Chondrocyte (in vitro differentiated cells): ENCODE measurements around the gene VAPA. TPM values are rescaled to one million over a fixed set of nuclear protein-coding genes. Genes with fewer than 3 reads are reported as not detected.
"Not testable (repeated sequence)": the region's sequence is repeated elsewhere in the genome, so short reads cannot be mapped to it uniquely, and the experiment has no call there.

Experiments used
- DNase-seq: peaks from one replicate; pipeline ENCODE4 v3.0.0; 2021; ENCODE audit warnings: mixed read lengths, low spot score
- H3K27ac Mint-ChIP-seq: one replicate; pipeline ENCODE4 v1.8.0; 2021; ENCODE audit warnings: mild to moderate bottlenecking, moderate library complexity, mixed read lengths; ENCODE audit not compliant: unreplicated experiment
- H3K27me3 Mint-ChIP-seq: 2 replicates; pipeline ENCODE4 v1.8.0; 2021; ENCODE audit warnings: low read depth, mixed read lengths
- H3K36me3 Mint-ChIP-seq: 2 replicates; pipeline ENCODE4 v1.8.0; 2021; ENCODE audit warnings: low read depth, mixed read lengths
- H3K4me1 Mint-ChIP-seq: 2 replicates; pipeline ENCODE4 v1.8.0; 2021; ENCODE audit warnings: low read depth, mild to moderate bottlenecking, mixed read lengths
- H3K4me3 Mint-ChIP-seq: one replicate; pipeline ENCODE4 v1.8.0; 2021; ENCODE audit warnings: mild to moderate bottlenecking, moderate library complexity, mixed read lengths; ENCODE audit not compliant: unreplicated experiment
- H3K9me3 Mint-ChIP-seq: 2 replicates; pipeline ENCODE4 v1.8.0; 2021; ENCODE audit warnings: low read depth, mixed read lengths
- total RNA-seq: library from RNA; stranded (reverse); gene quantifications from 3 replicates; pipeline ENCODE4 v1.2.1, GENCODE V29; 2021
- TF ChIP-seq, protein P1 (sequence below): fragments of 200-600 bp; sonication (generic); IDR thresholded peaks from 2 replicates; pipeline ENCODE4 v1.5.0; 2021; ENCODE audit warnings: antibody characterized with exemption, mild to moderate bottlenecking, moderate library complexity

Gene VAPA
- total RNA-seq, 1 donor from 2014 or later: 143 TPM

DNA sequence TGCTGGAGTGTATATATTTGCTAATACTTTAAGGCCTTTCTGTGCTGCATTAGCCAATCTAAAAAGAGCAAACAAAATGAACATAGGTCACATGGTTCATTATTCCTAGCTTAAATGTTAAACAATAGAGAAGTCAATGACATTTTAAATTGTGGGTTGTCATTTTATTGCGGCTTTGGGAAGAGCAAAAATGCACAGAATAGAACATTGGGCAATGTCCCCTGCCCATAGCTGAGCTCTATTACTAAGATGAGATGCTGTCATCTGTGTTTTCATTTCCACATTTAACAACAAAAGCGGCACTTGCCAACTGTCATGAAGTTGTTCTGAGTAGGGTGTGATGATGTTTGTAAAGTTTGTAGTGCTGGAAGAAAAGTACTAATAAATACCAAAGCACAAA is 3.2 kb upstream of the VAPA start:
- TF ChIP-seq, protein P1, sequence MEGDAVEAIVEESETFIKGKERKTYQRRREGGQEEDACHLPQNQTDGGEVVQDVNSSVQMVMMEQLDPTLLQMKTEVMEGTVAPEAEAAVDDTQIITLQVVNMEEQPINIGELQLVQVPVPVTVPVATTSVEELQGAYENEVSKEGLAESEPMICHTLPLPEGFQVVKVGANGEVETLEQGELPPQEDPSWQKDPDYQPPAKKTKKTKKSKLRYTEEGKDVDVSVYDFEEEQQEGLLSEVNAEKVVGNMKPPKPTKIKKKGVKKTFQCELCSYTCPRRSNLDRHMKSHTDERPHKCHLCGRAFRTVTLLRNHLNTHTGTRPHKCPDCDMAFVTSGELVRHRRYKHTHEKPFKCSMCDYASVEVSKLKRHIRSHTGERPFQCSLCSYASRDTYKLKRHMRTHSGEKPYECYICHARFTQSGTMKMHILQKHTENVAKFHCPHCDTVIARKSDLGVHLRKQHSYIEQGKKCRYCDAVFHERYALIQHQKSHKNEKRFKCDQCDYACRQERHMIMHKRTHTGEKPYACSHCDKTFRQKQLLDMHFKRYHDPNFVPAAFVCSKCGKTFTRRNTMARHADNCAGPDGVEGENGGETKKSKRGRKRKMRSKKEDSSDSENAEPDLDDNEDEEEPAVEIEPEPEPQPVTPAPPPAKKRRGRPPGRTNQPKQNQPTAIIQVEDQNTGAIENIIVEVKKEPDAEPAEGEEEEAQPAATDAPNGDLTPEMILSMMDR: no peak
- Mint-ChIP-seq H3K4me1 (peaks cover 14% of the 10 kb centered on the region), H3K27me3 (peaks cover 2% of the 10 kb centered on the region), H3K4me3 (no peak overlapping the region), H3K9me3 (no peaks in the 10 kb centered on the region), H3K27ac (no peak overlapping the region), H3K36me3 (no peaks in the 10 kb centered on the region)
- DNase-seq: no peak

DNA sequence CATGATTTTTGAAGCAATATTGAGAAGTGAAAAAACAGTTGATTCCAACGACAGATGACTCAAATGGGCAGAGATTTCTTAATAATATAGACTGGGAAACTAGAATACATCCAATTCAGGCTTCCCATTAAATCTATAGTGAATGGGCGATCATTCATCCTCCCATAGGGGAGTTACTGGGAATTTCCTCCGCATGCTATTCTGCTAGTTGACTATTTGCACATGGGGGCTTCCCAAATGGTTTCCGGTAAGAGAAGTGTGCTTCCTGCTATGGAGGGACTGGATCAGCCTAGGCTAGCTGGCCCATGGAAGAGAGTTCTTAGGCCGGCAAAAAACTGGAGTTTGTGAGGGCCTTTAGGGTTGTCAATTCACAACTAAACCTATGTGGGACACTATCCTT is 2.6 kb upstream of the VAPA start:
- Mint-ChIP-seq H3K27ac (no peak overlapping the region), H3K4me3 (no peak overlapping the region), H3K36me3 (no peaks in the 10 kb centered on the region), H3K27me3 (peaks cover 2% of the 10 kb centered on the region), H3K9me3 (no peaks in the 10 kb centered on the region), H3K4me1 (peaks cover 19% of the 10 kb centered on the region)
- no peak for DNase-seq
- TF ChIP-seq, protein P1: no peak

DNA sequence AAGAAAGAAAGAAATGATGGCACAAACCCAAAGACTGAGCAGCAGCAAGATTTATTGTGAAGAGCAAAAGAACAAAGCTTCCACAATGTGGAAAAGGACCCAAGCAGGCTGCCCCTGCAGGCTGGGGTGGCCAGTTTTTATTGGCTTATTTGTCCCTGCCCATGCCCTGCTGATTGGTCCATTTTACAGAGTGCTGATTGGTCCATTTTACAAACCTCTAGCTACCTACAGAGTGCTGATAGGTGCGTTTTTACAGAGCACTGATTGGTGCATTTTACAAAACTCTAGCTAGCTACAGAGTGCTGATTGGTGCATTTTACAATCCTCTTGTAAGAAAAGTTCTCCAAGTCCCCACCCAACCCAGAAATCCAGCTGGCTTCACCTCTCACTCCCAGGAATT is 1.5 kb upstream of the VAPA start:
- DNase-seq, H3K36me3 Mint-ChIP-seq, H3K27ac Mint-ChIP-seq, H3K4me3 Mint-ChIP-seq, H3K27me3 Mint-ChIP-seq, H3K9me3 Mint-ChIP-seq: not testable (repeated sequence)
- peaks cover 26% of the 10 kb centered on the region for H3K4me1 Mint-ChIP-seq

DNA sequence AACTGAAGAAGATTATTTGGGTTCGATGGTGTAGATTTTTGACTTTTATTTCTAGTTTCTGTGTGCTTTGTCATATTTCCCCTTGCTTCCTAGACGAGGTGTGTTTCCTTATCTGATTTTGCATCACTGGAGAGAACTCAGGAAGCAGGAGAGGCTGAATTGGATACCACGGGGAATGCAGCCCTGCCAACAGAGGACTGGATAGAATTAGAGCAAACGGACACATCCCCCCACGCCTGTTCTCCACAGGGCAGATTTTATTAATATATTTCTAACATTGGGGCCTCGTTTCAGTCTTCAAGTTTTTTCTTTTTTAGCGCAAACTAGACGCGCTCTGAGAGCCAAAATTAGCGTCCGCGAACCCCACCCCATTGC is 678 bp upstream of the VAPA start:
- H3K27me3 Mint-ChIP-seq: peaks cover 2% of the 10 kb centered on the region
- H3K36me3 Mint-ChIP-seq: no peaks in the 10 kb centered on the region
- peak overlapping the region; percentile 86 for H3K4me3 Mint-ChIP-seq
- peaks cover 26% of the 10 kb centered on the region for H3K4me1 Mint-ChIP-seq
- peak overlapping the region; percentile 95 for H3K27ac Mint-ChIP-seq
- H3K9me3 Mint-ChIP-seq: no peaks in the 10 kb centered on the region
- TF ChIP-seq, protein P1: no peak
- no peak for DNase-seq

DNA sequence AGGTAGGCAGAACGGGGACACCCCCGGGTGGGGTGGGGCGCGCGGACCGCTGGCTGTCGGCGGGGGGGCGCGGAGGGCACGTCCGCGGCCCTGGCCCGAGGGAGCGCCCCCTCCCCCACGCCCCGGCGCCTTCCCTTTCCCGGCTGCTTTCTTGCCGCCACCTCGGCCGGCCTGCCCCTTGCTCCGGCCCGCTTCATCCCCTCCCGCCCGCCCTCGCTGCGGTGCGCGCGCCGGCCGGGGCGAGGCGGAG is 443 bp downstream of the VAPA start:
- DNase-seq: no peak
- TF ChIP-seq, protein P1: no peak
- no peaks in the 10 kb centered on the region for H3K9me3 Mint-ChIP-seq
- peaks cover 26% of the 10 kb centered on the region for H3K4me1 Mint-ChIP-seq
- peak overlapping the region; percentile 82 for H3K27ac Mint-ChIP-seq
- no peaks in the 10 kb centered on the region for H3K36me3 Mint-ChIP-seq
- H3K27me3 Mint-ChIP-seq: peaks cover 1% of the 10 kb centered on the region
- H3K4me3 Mint-ChIP-seq: peak overlapping the region; percentile 86

DNA sequence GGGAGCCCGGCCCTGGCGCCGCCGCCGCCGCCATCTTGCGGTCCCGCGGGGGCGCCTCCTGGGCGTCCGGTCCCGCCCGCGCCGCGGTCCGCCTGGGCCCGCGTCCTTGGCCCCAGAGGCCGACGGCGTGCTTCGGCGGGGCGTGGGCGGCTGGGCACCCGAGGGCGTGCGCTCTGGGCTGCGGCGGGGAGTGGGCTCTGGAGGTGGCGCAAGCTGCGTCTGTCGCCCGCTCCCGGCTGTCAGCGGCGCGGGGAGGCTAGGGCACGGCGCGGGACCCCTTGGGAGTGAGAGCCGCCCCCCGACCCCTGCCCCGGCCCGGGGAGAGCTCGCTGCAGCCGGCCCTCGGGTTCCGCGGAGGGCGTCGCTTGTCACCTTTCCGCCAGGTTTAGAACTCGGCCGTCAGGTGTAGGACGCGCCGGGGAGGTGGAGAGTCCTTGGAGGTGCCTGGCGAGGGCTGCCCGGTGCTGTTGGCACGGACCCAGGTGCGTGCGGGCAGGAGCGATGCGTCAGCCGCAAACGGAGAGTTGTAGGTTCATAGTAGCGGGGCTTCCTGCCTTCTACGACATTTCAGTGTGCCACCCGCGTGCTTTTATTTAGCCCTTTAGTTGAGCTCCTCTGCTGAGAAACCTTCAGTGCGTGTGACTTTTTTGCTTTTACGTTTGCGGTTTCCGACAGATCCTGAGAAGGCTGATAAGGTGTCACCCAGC is 921 bp downstream of the VAPA start:
- H3K4me1 Mint-ChIP-seq: peaks cover 26% of the 10 kb centered on the region
- H3K27ac Mint-ChIP-seq: peak overlapping the region; percentile 95
- H3K9me3 Mint-ChIP-seq: no peaks in the 10 kb centered on the region
- H3K4me3 Mint-ChIP-seq: peak overlapping the region; percentile 83
- H3K27me3 Mint-ChIP-seq: no peaks in the 10 kb centered on the region
- peak; percentile 91 for DNase-seq
- TF ChIP-seq, protein P1: no peak
- H3K36me3 Mint-ChIP-seq: no peaks in the 10 kb centered on the region
